HG02885 (cell line): Measurements from ENCODE around the gene RIT2.
"Not testable (repeated sequence)": the region's sequence is repeated elsewhere in the genome, so short reads cannot be mapped to it uniquely, and the experiment has no call there.

Source experiments
- ATAC-seq: cut with Tn5 transposase; IDR thresholded peaks from one replicate; pipeline ENCODE4 v1.9.1; 2021; ENCODE audit warnings: mild to moderate bottlenecking; ENCODE audit not compliant: unreplicated experiment, poor library complexity

RIT2 gene

GRCh38 chr18:42860548-42860947 lies 254.9 kb downstream of the RIT2 start:
- ATAC-seq, result no peak

- no peak for ATAC-seq
Observed at GRCh38 chr18:42860011-42860410, 255.5 kb downstream of the RIT2 start.

GRCh38 chr18:42854558-42854957 lies 260.9 kb downstream of the RIT2 start:
- ATAC-seq, result no peak

- no peak for ATAC-seq
Observed at GRCh38 chr18:42850174-42851083, 265.1 kb downstream of the RIT2 start.

GRCh38 chr18:42839408-42839807 lies 276.1 kb downstream of the RIT2 start:
- no peak for ATAC-seq

- no peak for ATAC-seq
Observed at GRCh38 chr18:42838546-42839145, 276.8 kb downstream of the RIT2 start.

GRCh38 chr18:42830936-42831335 lies 284.5 kb downstream of the RIT2 start:
- ATAC-seq, result no peak

- ATAC-seq, result no peak
Observed at GRCh38 chr18:42828881-42829280, 286.6 kb downstream of the RIT2 start.

GRCh38 chr18:42824178-42824577 lies 291.3 kb downstream of the RIT2 start:
- no peak for ATAC-seq

GRCh38 chr18:42822711-42823110 lies 292.8 kb downstream of the RIT2 start:
- ATAC-seq, result no peak

- no peak for ATAC-seq
Observed at GRCh38 chr18:42821492-42821891, 294.0 kb downstream of the RIT2 start.

- no peak for ATAC-seq
Observed at GRCh38 chr18:42814618-42815017, 300.9 kb downstream of the RIT2 start.

- no peak for ATAC-seq
Observed at GRCh38 chr18:42814184-42814583, 301.3 kb downstream of the RIT2 start.

- no peak for ATAC-seq
Observed at GRCh38 chr18:42813570-42813969, 301.9 kb downstream of the RIT2 start.

GRCh38 chr18:42807887-42808286 lies 307.6 kb downstream of the RIT2 start:
- ATAC-seq, result no peak

- ATAC-seq, result no peak
Observed at GRCh38 chr18:42801706-42802105, 313.8 kb downstream of the RIT2 start.

GRCh38 chr18:42798606-42799170 lies 316.8 kb downstream of the RIT2 start:
- no peak for ATAC-seq

- ATAC-seq, result not testable (repeated sequence)
Observed at GRCh38 chr18:42795213-42795789, 320.2 kb downstream of the RIT2 start.

GRCh38 chr18:42792731-42793130 lies 322.8 kb downstream of the RIT2 start:
- no peak for ATAC-seq

- ATAC-seq, result no peak
Observed at GRCh38 chr18:42784632-42785031, 330.9 kb downstream of the RIT2 start.

- no peak for ATAC-seq
Observed at GRCh38 chr18:42782929-42783328, 332.6 kb downstream of the RIT2 start.
